Stimulated activated CD4-positive, alpha-beta T cell treated with anti-CD3 and anti-CD28 coated beads, Interleukin-4, amount 100 ng/mL, for 24 hours (primary cell): ENCODE measurements around the gene CMIP.

ENCODE experiments used
- DNase-seq: peaks from one replicate; pipeline ENCODE4 v3.0.0-alpha.2; 2020

CMIP gene

GRCh38 chr16:81497690-81498089 lies 53.1 kb downstream of the CMIP start:
- no peak for DNase-seq

- no peak for DNase-seq
Observed at GRCh38 chr16:81498351-81498750, 53.7 kb downstream of the CMIP start.

- DNase-seq, result no peak
Observed at GRCh38 chr16:81499576-81500380, 55.2 kb downstream of the CMIP start.

GRCh38 chr16:81500833-81501521 lies 56.4 kb downstream of the CMIP start:
- DNase-seq, result no peak

- no peak for DNase-seq
Observed at GRCh38 chr16:81502396-81503070, 57.9 kb downstream of the CMIP start.

GRCh38 chr16:81505011-81505661 lies 60.5 kb downstream of the CMIP start:
- DNase-seq, result no peak

- no peak for DNase-seq
Observed at GRCh38 chr16:81509404-81509803, 64.8 kb downstream of the CMIP start.

GRCh38 chr16:81510016-81510415 lies 65.4 kb downstream of the CMIP start:
- no peak for DNase-seq

GRCh38 chr16:81511371-81511770 lies 66.8 kb downstream of the CMIP start:
- no peak for DNase-seq

GRCh38 chr16:81513204-81514040 lies 68.8 kb downstream of the CMIP start:
- DNase-seq, result no peak

GRCh38 chr16:81514041-81514559 lies 69.5 kb downstream of the CMIP start:
- no peak for DNase-seq

- no peak for DNase-seq
Observed at GRCh38 chr16:81514568-81515258, 70.1 kb downstream of the CMIP start.

- no peak for DNase-seq
Observed at GRCh38 chr16:81515281-81515680, 70.7 kb downstream of the CMIP start.

- DNase-seq, result no peak
Observed at GRCh38 chr16:81515721-81516120, 71.1 kb downstream of the CMIP start.

- DNase-seq, result no peak
Observed at GRCh38 chr16:81516478-81517149, 72.0 kb downstream of the CMIP start.

GRCh38 chr16:81517150-81517499 lies 72.5 kb downstream of the CMIP start:
- no peak for DNase-seq

GRCh38 chr16:81517629-81518438 lies 73.2 kb downstream of the CMIP start:
- DNase-seq, result no peak

GRCh38 chr16:81518439-81518757 lies 73.8 kb downstream of the CMIP start:
- DNase-seq, result no peak

GRCh38 chr16:81519301-81520150 lies 74.9 kb downstream of the CMIP start:
- DNase-seq, result no peak
